Measurements from ENCODE around the gene FOXD4.
"Not testable (repeated sequence)": the region's sequence is repeated elsewhere in the genome, so short reads cannot be mapped to it uniquely, and the experiment has no call there.

Gene FOXD4

DNA sequence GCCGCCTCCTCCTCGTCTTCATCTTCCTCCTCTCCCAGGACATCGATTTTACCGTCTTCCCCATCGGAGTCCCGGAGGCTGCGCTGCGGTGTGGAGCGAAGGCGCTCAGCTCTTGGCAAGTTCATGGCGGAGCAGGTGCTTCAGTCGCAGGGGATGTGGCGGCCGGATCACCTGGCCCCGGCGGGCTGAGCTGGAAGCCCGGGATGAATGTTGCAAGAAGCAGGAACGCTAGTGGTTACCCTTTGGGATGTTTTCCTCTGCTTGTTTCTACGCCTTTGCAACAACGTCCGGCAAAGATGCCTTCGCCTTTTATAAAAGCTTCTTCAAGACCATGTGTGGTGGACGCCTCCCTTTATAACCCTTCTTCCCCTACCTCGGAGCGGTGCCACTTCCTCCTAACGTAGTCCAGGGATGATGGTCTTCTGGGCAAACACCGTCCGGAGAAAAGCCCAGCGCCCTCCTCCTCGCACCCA, at the start of gene FOXD4:
TSS of gene FOXD4 (minus strand) at position 423 of the 473 bp plus-strand sequence. CDS start at position 125, 298 bp downstream.
- not testable (repeated sequence) for DNase-seq

DNA sequence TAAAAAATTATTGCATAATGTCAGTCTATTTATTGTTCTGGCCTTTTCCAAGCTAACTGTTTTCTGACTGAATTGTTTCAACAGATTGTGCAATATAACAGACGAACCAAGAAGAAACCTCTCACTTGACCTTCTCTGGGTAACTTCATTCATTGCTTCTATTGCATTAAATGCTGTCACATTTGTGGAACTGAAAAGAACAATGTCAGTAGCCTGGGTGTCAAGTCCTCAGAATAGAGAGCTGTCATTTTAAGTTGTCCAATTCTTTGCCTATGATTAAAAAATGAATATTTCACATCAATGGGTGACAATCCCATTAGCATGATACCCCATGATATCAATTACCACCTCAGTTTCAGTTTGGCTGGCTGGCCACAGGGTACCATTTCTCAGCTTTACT, 41.7 kb upstream of the FOXD4 start:
- DNase-seq, result not testable (repeated sequence)

- not testable (repeated sequence) for DNase-seq
These were observed 33.0 kb upstream of the FOXD4 start for GRCh38 chr9:151173-151572.

GRCh38 chr9:139880-140279, 21.7 kb upstream of the FOXD4 start:
- DNase-seq, result not testable (repeated sequence)

DNA sequence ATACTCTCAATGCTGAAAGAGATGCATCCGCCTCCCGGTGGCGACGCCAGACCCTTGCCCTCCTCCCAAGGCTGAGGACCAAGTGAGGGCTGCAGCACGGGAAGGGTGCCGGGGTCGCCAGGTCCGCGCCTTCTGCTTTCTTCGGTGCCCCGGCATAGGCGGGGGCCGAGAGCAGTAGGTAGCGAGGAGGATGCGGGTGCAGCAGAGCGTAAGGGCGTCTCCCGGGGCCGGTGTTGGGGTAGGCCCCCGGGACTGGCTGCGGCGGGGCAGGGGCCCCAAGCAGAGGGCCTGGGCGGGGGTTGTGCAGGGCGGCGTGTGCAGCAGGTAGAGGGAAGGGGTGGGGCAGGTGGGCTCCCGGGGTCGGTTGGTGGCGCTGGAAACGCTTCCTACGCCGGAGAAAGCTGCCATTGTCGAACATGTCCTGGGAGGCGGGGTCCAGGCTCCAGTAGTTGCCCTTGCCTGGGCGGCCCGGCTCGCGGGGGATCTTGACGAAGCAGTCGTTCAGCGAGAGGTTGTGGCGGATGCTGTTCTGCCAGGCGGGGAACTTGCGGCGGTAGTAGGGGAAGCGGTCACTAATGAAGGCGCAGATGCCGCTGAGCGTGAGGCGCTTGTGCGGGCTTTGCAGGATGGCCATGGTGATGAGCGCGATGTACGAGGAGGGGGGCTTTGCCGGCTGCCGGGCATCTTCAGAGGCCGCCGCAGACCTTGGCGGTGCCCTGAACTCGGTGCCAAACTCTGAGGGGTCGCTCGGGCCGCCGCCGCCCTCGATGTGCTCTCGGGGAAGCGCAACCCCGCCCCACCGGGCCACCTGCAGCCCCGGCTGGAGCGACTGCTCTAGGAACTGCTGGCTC, 848 bp downstream of the FOXD4 start:
- DNase-seq, result not testable (repeated sequence)

DNA sequence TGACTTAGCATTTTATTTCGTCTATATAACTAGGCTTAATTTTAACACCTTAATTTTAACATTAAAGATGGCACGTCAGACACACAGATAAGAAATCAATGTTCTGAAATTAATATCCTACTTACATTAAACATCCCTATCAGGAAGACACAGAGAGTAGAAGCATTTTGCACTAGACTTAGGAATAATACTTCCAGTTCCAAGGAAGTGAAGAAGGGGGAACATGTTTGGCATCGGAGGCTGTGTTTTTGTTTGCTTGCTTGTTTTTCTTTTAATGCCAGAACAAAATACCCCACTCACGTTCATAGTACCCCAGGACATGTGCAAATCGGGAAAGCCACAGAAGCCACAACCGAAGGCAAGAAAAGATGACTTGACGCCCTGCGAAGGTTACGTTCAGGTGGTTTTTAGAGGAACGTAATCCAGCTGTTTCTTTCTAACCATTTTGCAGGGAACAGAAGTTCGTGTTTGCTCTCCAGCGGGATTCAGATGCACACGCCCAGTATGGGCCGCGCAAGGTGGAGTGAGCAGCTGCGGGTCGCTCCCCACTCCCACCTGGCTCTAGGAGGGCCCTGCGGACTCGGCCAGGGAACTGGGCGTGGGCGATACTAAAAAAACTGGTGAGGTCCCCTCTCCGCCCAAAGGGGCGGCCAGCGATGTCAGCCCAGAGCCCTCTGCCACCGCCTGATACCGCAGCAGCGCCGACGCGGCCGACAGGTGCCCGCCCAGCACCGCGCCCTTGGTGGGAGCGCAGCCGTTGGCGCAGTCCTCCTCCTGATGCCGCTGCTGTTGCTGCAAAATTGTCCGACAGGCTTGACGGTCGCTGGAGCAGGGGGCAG, 1.8 kb downstream of the FOXD4 start:
- DNase-seq, result not testable (repeated sequence)

DNA sequence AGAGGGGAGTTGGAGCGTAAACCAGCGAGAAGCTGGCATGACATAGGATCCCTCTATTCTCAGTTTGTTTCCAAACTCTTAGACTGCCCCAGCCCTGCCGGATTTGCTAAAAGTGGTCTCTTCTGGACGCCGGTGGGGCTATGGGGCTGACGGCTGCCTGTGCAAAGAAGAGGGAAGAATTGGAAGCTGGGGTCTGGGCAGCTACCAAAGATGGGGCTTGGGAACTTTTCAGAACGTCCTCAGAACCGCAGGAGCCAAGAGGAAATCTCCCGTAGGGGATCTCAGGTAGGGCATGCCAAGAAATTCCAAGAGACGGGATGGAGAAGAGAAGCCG, 3.1 kb downstream of the FOXD4 start:
- not testable (repeated sequence) for DNase-seq

GRCh38 chr9:114267-115117, 3.7 kb downstream of the FOXD4 start:
- not testable (repeated sequence) for DNase-seq

DNA sequence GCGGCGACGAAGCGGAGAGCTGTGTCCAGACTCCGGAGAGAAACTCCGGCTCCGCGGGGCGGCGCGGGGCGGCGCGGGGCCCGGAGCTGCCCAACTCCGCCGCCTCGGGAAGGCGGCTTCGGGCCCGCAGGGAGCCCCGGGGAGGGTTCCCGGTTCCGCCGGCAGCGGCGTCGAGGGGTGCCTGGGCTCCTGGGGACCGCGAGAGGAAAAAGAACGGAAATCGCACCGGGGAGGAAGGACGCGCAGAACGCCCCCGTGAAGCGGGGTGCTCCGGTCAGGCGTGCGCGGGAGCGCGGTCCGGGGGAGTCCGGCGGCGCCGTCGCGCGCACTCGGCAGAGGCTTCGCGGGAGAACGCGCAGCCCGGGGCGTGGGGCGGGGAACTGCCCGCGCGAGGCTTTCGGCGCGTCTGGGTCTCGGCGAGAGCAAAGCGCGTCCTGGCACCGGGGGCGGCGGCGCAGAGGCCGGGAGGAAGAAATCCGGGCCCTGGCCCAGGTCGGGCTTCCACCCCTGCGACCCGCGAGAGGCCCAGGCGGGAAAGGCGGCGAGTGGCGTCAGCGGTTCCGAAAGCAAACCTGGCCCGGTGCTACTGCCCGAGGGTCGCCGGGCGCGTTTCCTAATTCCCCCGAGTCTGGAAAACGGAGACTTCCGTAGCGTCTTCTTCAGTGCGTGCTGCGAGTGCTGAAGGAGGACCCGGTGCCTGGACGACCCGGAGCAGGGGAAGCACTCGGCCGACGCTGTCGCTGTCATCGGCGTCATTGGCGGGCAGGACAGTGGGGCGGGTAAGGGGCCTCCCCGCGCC, 4.5 kb downstream of the FOXD4 start:
- DNase-seq, result not testable (repeated sequence)

DNA sequence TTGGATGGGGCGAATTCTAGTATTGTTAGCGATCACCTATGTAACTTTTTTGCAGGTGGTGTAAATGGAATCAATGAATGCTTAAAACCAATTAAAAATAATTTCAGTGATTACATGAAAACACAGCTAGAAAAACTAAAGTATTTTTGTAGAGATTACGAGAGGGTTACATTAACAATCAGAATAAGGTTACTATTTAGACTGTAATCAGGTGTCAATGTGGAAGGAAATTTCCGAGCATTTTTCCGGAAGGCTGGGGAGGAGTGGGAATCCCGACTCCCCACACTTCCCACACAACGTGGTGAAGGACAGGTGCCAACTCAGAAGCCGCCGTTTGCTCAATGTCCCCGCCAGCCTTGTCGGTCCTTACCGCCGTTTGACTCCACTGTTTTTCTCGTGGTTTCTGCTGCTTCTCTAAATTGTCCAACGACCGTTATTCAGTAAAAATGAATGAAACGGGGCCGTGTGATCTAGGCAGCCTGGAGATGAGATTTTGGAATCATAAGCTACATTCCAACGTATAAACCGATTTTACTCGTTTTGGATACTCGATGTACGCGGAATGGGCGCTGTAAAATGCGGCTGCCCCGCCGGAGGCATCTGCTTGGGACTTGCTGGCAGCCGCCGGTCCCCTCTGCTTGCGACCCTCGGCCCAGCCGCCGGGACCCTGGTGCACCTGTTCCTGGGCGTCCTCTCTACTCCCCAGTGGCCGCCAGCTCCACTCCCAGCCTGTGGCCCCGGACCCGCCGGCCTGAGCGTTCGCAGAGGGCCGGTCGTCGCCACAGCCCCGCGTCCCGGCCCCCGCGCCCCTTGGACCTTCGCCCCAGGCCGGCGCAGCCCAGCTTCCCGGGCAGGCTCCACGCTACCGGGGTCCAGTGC, 5.4 kb downstream of the FOXD4 start:
- DNase-seq, result not testable (repeated sequence)

- not testable (repeated sequence) for DNase-seq
These were observed 7.5 kb downstream of the FOXD4 start for GRCh38 chr9:110672-111071.

GRCh38 chr9:109540-109939, 8.7 kb downstream of the FOXD4 start:
- not testable (repeated sequence) for DNase-seq

GRCh38 chr9:108742-109495, 9.3 kb downstream of the FOXD4 start:
- DNase-seq, result not testable (repeated sequence)

GRCh38 chr9:105991-106390, 12.2 kb downstream of the FOXD4 start:
- DNase-seq, result not testable (repeated sequence)

GRCh38 chr9:100430-100829, 17.8 kb downstream of the FOXD4 start:
- not testable (repeated sequence) for DNase-seq

DNA sequence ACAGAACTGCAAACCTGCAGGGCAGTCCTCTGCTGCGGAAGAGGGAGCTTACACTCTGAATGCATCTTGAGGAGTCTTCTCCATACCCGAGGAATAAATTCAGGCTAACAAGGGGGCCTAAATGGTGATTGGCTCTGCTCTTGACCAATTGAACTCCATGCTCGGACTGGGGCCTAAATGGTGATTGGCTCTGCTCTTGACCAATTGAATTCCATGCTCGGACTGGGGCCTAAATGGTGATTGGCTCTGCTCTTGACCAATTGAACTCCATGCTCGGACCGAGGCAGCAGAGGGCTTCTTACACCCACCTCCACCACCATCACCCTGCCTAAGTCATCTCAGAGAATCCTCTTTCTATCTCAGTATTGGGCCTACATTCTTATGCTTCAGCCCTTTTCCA, 18.4 kb downstream of the FOXD4 start:
- DNase-seq, result not testable (repeated sequence)

DNA sequence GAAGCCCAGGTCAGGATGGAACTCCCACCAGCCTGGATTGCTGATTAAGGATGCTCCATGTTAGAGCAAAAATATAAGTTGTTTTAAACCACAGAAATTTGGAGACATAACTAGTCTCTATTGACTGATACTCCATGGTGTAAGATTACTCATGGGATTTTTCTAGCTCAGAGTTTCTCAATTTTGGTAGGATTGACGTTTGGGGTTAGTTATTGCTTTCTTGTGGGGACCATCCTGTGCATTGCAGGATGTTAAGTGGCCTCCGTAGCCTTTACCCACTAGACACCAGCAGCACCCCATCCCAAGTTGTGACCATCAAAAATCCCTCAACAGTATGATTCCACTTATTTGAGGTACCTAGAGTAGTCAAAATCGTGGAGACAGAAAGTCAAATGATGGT, 19.4 kb downstream of the FOXD4 start:
- DNase-seq, result not testable (repeated sequence)

DNA sequence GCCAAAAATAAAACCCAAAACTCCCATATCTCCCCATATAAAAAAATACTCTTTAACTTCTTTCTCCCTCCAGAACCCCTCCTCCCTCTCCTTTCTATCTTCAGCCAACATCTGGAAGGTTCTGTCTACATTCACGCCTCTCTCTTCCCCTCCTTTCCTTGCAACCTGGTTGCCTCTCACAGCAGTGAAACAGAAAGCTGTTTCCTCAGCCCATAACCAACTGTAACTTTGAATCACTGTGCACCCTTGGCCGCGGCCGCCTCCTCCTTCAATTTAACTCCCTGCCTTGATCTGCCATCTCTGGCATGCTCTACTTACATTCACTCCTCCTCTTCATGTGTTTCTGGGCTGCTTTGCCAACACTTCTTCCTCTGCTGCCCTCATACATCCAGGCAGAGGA, 23.2 kb downstream of the FOXD4 start:
- not testable (repeated sequence) for DNase-seq

GRCh38 chr9:94323-94722, 23.9 kb downstream of the FOXD4 start:
- DNase-seq, result not testable (repeated sequence)

DNA sequence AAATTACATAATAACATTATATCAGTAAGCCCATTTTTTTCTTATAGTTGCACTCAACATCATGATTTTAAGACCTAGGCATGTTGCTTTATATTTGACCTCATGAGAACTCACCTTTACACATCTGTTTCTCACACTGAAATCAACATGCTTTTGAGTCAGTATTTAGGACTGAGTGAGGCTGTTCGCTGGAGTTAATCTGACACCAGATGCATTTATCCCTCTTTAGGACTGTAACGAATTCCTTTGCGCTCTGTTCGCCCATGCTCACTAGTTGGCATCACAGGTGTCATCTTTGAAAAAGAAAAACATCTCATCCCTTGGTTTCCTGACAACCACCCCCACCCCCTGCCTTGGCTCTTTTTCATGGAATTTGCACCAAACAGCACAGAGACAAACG, 24.3 kb downstream of the FOXD4 start:
- DNase-seq, result not testable (repeated sequence)
